Coronary artery (tissue), 2 donors: ENCODE measurements around the gene CEP112.
"Not testable (repeated sequence)": the region's sequence is repeated elsewhere in the genome, so short reads cannot be mapped to it uniquely, and the experiment has no call there.

Source experiments
- DNase-seq: peaks from one replicate; pipeline ENCODE4 v3.0.0-alpha.2; 2017; ENCODE audit warnings: low spot score
- H3K27ac ChIP-seq, 2 donors: fragments of 200-600 bp; sonication (generic); one replicate each; pipeline ENCODE4 v1.5.1; 2016 to 2019
- H3K4me3 ChIP-seq: fragments of 200-600 bp; sonication (generic); 2 replicates; pipeline ENCODE4 v1.5.1; 2016; ENCODE audit warnings: mild to moderate bottlenecking, moderate library complexity
- TF ChIP-seq, protein P1 (sequence below): fragments of 200-600 bp; sonication (generic); IDR thresholded peaks from one replicate; pipeline ENCODE4 v1.5.1; 2019; ENCODE audit warnings: antibody characterized with exemption

The CEP112 gene

DNA sequence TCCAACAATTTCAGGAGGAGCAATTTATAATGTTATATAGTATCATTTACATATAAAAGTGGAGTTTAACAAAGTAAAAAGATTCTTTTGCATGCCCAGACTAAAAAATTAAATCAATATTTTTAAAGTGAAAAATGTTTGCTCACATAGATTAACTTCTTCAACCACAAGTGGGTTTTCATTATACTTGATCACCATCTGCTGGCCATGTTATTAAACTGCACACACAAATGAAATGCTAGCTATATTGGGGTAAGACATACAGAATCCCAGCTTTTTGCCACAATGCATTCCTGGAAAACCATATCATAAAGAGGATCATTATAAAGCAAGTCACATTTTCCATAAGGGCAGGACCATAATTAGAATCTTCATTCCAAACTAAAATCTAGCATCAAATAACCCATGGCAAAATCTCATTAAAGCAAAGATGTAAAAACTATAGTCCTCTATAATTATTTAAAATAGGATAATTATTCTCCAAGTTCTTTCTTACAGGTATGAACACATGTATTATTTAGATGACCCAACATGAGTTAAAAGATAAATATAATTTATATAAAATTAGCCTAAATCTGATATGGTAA is 26.3 kb downstream of the CEP112 start:
- TF ChIP-seq, protein P1, sequence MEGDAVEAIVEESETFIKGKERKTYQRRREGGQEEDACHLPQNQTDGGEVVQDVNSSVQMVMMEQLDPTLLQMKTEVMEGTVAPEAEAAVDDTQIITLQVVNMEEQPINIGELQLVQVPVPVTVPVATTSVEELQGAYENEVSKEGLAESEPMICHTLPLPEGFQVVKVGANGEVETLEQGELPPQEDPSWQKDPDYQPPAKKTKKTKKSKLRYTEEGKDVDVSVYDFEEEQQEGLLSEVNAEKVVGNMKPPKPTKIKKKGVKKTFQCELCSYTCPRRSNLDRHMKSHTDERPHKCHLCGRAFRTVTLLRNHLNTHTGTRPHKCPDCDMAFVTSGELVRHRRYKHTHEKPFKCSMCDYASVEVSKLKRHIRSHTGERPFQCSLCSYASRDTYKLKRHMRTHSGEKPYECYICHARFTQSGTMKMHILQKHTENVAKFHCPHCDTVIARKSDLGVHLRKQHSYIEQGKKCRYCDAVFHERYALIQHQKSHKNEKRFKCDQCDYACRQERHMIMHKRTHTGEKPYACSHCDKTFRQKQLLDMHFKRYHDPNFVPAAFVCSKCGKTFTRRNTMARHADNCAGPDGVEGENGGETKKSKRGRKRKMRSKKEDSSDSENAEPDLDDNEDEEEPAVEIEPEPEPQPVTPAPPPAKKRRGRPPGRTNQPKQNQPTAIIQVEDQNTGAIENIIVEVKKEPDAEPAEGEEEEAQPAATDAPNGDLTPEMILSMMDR, result no peak
- no peak for DNase-seq
- Histone ChIP-seq H3K4me3 (no peak overlapping the region), H3K27ac (no peak overlapping the region)

DNA sequence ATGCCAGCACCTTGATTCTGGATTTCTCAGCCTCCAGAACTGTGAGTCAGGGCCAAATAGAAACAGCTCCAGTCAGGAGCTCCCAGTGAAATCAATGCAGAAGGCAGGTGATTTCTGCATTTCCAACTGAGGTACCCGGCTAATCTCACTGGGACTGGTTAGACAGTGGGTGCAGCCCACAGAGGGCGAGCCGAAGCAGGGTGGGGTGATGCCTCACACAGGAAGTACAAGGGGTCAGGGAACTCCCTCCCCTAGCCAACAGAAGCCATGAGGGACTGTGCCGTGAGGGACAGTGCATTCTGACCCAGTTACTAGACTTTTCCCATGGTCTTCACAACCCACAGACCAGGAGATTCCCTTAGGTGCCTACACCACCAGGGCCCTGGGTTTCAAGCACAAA is 36.9 kb downstream of the CEP112 start:
- not testable (repeated sequence) for H3K4me3 ChIP-seq, H3K27ac ChIP-seq, DNase-seq

GRCh38 chr17:66152756-66153155 is 39.2 kb downstream of the CEP112 start:
- TF ChIP-seq, protein P1, result no peak
- no peak overlapping the region for H3K27ac ChIP-seq
- no peak for DNase-seq

GRCh38 chr17:66150708-66151107 is 41.2 kb downstream of the CEP112 start:
- TF ChIP-seq, protein P1, result no peak
- no peak overlapping the region for H3K4me3 ChIP-seq
- no peak overlapping the region for H3K27ac ChIP-seq
- DNase-seq, result no peak

More at GRCh38 chr17:66152756-66153155, 39.2 kb downstream of the CEP112 start:
- H3K4me3 ChIP-seq, result no peak overlapping the region

- H3K4me3 ChIP-seq, result no peak overlapping the region
- no peak overlapping the region for H3K27ac ChIP-seq
- TF ChIP-seq, protein P1, result no peak
- no peak for DNase-seq
These were observed 42.4 kb downstream of the CEP112 start for GRCh38 chr17:66149562-66149961.

DNA sequence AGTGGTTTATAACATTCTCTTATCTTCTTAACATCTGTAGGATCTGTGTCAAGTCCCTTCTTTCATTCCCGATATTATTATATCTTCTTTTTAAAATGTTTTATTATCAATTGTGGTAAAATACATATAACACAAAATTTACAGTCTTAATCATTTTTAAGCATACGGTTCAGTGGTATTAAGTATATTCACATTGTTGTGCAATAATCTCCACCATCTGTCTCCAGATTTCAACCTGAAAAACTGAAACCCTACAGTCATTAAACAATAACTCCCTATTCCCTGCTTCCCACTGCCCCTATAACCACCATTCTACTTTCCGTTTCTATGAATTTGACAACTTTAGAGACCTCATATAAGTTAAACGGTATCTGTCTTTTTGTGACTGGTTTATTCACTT is 45.5 kb downstream of the CEP112 start:
- Histone ChIP-seq H3K4me3 (no peak overlapping the region), H3K27ac (no peak overlapping the region)
- DNase-seq, result no peak
- TF ChIP-seq, protein P1, result no peak

- Histone ChIP-seq H3K4me3 (no peak overlapping the region), H3K27ac (no peak overlapping the region)
- no peak for DNase-seq
- TF ChIP-seq, protein P1, result no peak
These were observed 48.2 kb downstream of the CEP112 start for GRCh38 chr17:66143657-66144282.
